ENCODE measurements around the gene HAVCR1.
"Not testable (repeated sequence)": the region's sequence is repeated elsewhere in the genome, so short reads cannot be mapped to it uniquely, and the experiment has no call there.

HAVCR1 gene

DNA sequence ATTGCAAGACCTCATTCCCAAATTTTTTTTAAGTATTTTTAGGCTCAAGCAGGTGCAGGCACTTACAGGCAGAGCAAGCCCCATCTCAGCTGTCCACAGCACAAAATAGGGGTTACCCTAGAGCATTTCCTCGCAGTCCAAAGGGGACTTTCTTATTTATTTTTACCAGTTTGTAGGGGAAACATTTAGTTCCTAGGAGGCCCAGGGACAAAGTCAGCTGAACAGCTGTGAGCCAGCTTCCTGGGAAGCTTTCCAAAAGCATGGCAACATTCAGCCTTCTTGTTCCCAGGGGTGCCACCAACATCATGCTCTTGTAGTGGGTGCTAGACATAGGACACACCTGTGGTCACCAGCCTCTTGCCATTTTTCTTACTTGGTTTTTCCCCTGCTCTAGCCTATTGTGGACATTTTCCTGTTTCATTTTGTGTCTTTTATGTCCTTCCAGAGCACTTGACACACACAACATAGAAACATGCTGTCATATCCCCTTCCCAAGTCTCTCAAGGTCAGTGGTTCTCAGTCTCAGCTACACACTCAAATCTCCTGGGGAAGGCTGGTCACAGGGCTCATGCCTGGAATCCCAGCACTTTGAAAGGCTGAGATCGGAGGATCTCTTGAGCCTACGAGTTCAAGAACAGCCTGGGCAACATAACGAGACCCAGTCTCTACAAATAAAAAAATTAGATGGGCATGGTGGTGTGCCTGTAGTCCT lies 38.2 kb downstream of the HAVCR1 start:
- POLR2A ChIA-PET, result no interaction called here
- TF ChIP-seq CTCF (IDR thresholded peaks at IDR 0.05; ENCODE audit: control extremely low read depth, extremely low read depth, low read depth, missing control alignments), result no peak
- DNase-seq (ENCODE audit: extremely low spot score), result no peak
- CTCF ChIA-PET, result interaction anchor here (0.9 to 2.1 kb wide), 3 partner anchors 8 to 83 kb away, joined by 3 to 5 read pairs (median 3); no protein-coding TSS in a partner anchor

DNA sequence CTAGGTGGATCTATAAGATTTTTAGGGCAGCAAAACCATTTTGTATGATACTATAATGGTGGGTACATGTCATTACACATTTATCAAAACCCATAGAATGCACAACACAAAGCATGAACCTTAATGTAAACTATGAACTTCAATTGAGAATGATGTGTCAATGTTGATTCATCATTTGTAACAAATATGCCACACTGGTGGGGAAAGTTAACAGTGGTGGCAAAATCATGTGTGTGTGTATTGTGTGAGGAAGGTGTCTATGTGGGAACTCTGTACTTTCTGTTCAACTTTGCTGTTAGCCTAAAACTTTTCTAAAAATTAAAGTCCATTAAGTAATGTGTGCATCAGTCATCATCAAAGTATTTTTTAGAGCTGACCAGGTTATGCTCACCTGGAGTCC lies 38.9 kb downstream of the HAVCR1 start:
- no peak for DNase-seq (ENCODE audit: extremely low spot score)
- ChIA-PET POLR2A (no interaction called here), CTCF (interaction anchor here (0.9 to 1.1 kb wide), 2 partner anchors 9 to 83 kb away, joined by 3 read pairs; no protein-coding TSS in a partner anchor)

GRCh38 chr5:157014143-157014542 lies 44.8 kb downstream of the HAVCR1 start:
- POLR2A ChIA-PET; CTCF ChIA-PET; DNase-seq (ENCODE audit: extremely low spot score): not testable (repeated sequence)

More for the DNA sequence above, 38.9 kb downstream of the HAVCR1 start:
- no peak for TF ChIP-seq CTCF (IDR thresholded peaks at IDR 0.05; ENCODE audit: control extremely low read depth, extremely low read depth, low read depth, missing control alignments)

DNA sequence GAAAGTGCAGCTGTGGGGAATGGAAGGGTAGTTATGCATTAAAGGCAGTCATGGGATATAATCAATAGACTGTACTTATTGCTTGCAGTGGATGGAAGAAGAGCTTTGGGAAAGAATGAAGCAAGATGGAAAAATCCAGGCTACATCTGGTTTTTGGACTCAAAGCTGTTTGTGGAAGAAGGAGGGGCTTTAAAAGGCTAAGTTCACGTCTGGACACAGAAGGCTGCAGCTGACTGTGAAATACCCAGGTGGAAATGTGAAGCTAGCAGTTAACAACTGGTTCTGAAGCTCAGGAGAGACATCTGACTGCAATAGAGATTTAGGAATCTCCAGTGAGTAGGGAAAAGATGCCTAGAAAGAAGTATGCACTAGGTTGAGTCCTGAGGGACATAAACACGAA lies 52.7 kb downstream of the HAVCR1 start:
- POLR2A ChIA-PET, result no interaction called here
- DNase-seq (ENCODE audit: extremely low spot score), result no peak
- TF ChIP-seq CTCF (IDR thresholded peaks at IDR 0.05; ENCODE audit: control extremely low read depth, extremely low read depth, low read depth, missing control alignments), result no peak
- CTCF ChIA-PET, result interaction anchor here (0.9 to 1.5 kb wide), 3 partner anchors 11 to 1063 kb away, joined by 3 to 5 read pairs (median 3); no protein-coding TSS in a partner anchor

DNA sequence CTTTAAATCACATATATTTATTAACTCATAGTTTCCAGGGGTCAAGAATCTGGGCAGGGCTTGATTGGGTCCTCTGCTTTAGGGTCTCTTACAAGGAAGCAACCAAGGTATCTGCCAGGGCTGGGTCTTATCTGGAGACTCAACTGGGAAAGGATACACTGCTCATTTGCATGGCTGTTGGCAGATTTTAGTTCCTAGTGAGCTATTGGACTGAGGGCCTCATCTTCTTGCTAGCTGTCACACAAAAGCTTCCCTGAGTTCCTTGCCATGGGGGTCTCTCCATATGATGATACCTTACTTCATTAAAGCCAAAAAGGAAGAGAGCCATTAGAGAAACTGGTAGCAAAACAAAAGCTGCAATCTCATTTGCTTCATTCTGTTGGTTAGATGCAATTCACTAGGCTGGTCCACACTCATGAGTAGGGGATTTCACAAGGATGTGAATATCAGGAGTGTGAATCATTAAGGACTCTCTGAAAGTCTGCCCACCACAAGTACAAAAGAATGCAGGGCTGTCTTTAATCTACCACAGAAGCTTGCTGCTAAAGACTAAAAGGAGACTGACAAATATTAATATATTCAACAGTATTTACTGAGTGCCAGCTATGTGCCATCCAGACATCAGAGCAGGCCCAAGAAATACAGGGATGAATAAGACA lies 53.9 kb downstream of the HAVCR1 start:
- TF ChIP-seq CTCF (IDR thresholded peaks at IDR 0.05; ENCODE audit: control extremely low read depth, extremely low read depth, low read depth, missing control alignments), result no peak
- ChIA-PET POLR2A (no interaction called here), CTCF (interaction anchor here (1.1 to 1.2 kb wide), 2 partner anchors 20 to 22 kb away, joined by 3 to 4 read pairs; no protein-coding TSS in a partner anchor)
- no peak for DNase-seq (ENCODE audit: extremely low spot score)

DNA sequence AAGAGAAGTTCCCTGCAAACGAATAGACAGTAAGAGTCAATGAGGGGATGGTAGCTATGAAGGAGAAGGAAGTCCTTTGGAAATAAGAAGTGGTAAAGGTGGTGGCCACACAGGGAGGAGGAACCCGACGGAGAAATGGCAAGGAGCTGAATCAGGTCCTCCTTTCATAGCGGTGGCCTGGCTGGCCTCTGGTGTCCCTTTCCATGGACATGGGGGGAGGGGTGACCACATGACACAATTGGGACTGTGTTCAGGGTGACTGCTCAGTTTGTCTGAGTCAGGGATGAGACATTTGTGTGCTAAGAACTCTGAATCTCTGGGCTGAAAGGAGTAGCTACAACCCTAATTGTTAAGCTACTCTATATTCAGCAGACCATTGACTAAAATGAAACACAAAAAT lies 67.2 kb downstream of the HAVCR1 start:
- no peak for TF ChIP-seq CTCF (IDR thresholded peaks at IDR 0.05; ENCODE audit: control extremely low read depth, extremely low read depth, low read depth, missing control alignments)
- no peak for DNase-seq (ENCODE audit: extremely low spot score)
- POLR2A ChIA-PET, result no interaction called here
- CTCF ChIA-PET, result no interaction called here

GRCh38 chr5:156984064-156984463 lies 74.9 kb downstream of the HAVCR1 start:
- ChIA-PET CTCF (interaction anchor here (1.0 to 1.4 kb wide), 2 partner anchors 9 to 62 kb away, joined by 3 to 4 read pairs; no protein-coding TSS in a partner anchor), POLR2A (no interaction called here)
- DNase-seq (ENCODE audit: extremely low spot score), result no peak
- no peak for TF ChIP-seq CTCF (IDR thresholded peaks at IDR 0.05; ENCODE audit: control extremely low read depth, extremely low read depth, low read depth, missing control alignments)

Measured in GM10248 (cell line).